Superior temporal gyrus (tissue), 1 donor: ENCODE results near the gene ITPRID2.
"Not testable (repeated sequence)": the region's sequence is repeated elsewhere in the genome, so short reads cannot be mapped to it uniquely, and the experiment has no call there.

Experiments used
- DNase-seq: peaks from one replicate; pipeline ENCODE4 v3.0.0-alpha.2; 2016; ENCODE audit errors: extremely low spot score

The ITPRID2 gene

DNA sequence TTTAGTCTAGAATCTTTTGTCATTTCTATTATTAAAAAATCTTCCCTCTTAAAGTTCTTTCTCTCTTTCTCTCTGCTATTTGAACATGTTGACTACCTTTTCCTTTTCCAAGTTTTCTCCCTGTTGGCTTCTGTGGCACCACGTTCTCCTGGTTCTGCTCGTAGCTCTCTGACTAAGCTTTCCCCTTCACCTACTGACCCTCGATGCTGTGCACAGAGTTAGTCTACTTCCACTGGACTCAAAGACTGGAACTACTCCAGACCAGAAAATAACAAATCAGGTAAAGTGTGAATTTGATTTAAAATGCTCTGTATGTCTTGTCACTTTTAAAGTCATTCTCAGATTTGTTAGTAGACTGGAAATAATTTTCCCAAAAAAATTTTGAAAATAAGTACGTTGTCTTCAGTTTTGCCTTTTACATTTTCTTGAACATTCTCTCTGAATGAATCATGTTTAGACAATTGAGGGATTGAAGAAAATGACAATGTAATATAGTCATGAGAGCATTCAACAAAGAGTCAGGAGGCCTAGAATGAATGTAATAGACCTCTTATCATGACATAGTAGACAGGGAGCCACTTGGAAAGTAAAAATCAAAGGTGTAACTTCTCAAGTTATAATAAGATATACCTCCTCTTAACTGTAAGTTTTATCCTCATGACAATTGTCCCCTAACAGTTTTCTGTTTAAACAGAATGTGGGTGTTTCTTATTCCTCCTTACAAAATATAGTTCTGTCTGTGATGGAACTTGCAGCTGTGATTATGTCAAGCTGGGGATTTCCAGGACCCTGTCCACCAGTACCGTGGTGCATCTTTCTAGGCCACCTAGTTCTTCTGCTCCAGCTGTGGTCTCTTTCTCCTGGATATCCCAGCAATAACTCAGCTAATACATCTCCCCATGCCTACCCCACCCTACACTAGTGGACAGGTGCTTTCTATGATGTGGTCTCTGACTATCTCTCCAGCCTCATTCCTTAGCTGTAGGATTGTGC, 25.5 kb downstream of the ITPRID2 start:
- no peak for DNase-seq

DNA sequence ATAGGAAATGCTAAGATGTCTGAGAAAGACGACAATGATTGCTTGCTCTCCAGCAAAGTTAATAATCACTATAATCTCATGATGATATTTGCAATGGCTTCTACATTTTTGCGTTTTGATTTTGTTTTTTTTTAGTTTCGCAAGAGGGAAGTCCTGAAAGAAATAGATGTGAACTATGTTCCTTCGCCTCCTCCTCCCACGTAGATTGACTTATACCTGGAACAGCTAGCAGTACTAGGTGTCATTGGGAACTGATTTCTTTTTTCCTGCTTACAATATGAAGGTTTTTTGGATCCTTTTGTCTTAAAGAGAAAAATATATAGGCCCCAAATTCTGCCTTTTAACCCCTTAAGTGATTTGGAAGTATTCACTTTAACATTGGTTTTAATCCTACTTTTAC, 26.7 kb downstream of the ITPRID2 start:
- no peak for DNase-seq

DNA sequence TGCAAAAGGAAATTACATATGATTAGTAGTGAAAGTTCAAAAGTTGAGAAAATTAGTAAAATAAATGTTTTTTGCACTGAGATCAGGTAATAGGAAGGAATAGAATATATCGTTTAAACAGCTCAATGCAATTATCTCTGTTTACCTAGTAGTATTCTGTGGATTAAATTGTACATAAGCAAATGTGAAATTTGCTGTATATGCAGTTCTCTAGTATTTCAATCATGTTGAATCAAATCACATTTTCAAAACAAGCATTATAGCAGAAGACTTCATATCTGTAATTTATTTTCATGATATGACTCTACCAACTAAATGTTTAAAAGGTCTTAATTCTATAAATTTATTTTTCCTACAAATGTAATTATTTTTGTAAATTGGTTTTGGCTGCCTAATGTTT, 31.6 kb downstream of the ITPRID2 start:
- DNase-seq, result no peak

DNA sequence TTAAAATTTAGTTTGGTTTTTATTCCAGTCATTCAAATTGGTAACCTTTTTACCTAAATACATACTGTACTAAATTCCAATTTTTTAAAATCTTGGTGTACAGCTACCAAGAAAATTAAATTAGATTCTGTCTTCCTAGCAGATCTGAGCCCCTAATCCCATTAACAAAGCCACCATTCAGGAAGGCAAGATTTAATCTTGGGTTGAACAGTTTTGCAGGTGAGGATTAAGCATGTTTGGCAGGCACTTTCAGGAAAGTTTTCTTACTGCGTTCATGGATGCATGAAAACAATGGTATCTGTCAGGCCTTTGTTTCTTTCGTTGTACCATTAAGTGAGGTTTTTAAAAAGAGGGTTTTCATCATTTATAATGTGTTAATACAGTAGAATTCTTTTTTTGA, 32.8 kb downstream of the ITPRID2 start:
- DNase-seq, result no peak

DNA sequence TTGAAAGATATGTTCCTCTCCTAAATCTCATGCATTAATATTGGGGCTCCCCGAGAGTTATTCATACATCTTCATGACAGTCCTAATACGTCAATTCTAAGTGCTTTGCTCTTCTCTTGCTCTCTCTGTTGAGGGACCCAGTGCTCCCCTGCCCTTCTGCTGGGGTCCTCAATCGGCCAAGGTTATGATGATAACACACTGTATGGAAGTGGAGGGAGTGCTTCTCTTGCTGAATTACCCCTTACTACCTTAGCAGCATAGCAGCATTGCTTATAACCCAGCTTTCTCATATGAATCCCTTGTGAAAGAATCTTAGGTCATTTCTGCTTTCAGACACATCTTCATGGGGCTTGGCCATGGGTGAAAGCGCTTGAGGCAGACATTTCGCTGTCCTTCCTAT, 43.2 kb downstream of the ITPRID2 start:
- no peak for DNase-seq

DNA sequence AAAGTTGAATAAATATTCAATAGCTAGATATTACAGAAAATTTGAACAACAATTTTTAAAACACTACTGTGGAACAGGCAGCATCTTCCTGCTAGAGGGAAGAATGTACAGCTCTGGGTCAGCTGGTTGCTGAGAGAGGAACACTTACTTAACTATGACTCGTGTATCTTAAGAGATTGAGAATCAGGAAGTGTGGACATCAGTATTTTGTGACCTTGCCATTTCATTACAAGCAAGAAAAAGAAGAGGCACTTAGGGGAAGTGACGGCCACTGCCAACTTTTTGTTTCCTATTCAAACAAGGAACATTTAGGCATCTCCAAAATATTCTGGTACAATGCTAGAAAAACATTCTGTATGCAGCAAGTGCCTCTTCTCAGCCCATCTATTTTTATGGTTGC, 45.9 kb downstream of the ITPRID2 start:
- DNase-seq, result no peak

DNA sequence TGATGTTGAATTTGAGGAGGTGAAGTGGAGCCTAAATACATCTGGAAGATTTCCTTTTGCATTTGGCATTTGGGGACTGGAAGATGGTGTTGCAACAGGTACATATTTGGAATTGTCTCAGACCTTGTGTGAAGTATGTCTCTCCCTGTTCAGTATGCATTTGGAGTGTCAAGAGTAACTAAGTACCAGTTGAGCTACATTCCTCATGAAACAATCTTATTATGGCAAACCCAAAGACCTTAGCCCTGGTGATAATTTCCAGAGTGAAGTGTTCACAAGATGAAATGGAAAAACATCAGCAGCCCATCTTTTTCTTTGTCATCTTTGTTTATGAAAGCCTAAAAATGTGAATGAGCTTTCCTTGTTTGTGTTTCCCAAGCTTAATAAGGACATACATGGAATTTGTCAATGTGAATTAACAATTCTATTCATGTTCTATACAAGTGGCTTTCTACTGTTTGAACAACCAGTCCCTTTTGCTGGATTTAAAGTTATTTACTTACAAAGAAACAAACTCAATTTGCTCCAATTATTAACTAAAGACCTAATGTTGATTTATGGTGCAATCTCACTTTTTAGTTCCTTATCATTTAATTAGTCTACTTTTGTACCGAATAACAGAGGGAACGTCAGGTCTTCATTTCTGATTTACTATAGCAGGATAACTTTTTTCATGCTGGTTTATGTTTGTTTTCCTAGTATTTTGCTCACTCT, 52.0 kb downstream of the ITPRID2 start:
- DNase-seq, result no peak

DNA sequence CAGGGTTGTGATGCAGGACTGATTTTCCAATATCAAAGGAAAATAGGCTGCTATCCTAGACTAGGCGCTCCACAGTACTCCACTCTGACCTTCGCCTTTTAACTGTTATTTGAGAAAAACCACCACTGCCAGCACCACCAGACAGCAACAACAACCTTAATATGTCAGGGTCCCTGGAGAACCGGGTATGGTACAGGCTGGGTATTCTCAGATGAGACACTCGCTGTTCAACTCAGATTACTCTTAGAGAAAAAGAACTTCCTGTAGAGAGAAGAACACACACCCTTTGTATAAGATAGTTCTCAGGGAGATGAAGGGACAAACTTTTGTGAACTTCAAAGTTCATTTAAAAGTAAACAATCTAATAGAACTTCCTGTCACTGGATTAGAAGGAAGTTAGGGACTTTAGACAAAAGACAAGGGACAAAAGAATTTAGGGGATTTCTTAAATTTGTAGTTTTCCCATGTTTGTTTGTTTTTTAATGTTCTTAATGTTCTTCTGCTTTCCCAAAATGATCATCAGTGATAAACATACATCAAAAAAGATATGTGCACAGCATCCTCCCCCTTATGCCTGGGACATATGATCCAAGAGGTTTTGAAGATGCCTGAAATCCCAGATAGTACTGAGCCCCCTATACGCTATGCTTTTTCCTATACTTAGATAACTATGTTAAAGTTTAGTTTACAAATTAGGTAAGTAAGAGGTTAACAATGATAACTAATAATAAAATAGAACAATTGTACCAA, 52.8 kb downstream of the ITPRID2 start:
- no peak for DNase-seq

DNA sequence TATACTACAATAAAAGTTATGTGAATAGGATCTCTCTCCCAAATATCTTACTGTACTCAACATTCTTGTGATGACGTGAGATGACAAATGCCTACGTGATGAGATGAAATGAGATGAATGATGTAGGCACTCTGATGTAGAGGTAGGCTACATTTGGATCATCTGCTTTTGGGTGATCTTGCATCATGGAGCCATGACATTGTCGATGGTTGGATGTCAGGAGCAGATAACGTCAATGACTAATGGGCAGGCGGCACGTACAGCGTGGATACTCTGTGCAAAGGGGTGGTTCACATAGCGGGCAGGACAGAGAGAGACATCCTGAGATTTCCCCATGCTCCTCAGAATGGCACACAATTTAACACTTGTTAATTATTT, 53.4 kb downstream of the ITPRID2 start:
- no peak for DNase-seq

DNA sequence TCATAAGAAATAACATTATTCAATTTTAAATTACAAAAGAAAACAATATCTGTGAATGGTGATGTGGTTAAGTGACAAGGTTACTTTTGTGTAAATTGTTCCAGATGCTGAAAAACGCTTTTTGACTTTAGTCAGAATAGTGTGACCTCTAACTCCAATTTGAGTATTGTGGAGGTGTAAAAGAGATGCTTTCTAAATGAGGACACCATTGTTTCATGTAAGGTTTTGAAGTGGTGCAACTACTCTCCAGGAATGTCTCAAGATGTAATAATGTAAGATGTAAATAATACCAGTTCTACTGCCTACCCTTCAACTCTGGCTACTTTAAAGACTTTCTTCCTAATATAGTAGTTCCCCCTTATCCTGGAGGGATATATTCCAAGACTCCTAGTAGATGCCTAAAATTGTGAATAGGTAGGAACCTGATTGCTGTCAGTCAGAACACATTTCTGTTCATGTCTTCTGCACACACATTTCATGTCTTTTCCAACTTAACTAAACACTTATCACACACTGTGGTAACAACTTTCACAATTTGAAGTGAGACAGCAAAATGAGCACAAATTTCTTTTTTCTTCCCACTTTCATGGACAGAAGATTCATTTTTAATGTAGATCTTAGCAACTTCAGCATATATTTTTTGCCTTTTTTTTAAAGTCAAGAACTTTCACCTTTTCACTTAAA, 55.1 kb downstream of the ITPRID2 start:
- DNase-seq, result no peak

DNA sequence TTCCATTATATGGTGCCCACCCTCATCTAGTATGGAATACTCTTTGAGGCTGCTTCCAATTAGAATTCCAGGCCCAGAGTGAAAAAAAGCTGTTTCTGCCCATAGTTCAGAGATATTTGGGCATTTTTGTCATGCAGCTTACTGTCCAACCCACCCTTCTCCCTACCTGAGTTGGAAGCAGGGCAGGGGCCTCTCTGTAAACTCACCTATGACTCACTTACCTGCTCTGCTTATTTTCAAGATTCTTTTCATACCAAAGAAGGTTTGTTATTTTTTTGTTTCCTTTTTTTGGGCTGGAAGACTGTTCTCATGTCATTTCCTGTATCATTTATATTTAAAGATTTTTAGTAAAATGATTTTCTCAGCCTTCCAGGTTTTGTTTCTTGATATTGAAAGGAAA, 55.7 kb downstream of the ITPRID2 start:
- no peak for DNase-seq

DNA sequence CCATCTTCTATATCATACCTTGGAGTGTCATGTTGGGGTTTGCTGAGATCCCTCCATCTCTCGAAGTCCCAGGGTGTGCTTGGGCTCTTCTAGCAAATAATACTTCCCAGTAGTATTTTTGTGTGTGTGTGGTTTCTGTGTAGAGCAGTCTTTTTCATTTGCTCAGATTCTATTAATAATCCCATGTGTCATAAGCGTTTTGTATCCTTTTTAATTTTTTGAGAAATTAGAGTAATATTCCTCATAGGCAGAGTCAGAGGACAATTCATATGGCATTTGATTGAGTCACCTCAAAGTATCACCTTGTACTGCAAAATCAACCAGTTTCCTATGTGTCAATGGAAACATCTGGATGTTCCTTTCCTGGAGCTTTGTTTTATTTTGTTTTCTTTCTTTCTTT, 56.7 kb downstream of the ITPRID2 start:
- no peak for DNase-seq

DNA sequence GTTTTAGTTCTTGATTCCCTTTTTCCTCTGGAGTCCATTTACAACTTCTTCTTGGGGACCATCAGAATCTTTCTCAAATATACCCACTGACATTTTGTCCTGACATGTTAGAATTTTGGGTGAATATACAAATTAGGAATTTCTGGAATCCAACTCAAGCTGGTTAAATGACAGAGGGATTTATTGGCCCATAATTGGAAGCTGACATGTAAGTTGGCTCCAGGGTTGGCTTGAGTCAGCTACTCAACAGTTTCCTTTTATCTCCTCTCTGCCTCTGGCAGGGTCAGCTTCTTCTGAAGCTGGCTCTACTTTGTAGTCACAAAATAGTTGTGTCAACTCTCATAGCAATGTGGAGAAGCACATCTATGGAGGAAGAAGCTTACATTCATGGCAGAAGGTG, 57.5 kb downstream of the ITPRID2 start:
- DNase-seq, result no peak

DNA sequence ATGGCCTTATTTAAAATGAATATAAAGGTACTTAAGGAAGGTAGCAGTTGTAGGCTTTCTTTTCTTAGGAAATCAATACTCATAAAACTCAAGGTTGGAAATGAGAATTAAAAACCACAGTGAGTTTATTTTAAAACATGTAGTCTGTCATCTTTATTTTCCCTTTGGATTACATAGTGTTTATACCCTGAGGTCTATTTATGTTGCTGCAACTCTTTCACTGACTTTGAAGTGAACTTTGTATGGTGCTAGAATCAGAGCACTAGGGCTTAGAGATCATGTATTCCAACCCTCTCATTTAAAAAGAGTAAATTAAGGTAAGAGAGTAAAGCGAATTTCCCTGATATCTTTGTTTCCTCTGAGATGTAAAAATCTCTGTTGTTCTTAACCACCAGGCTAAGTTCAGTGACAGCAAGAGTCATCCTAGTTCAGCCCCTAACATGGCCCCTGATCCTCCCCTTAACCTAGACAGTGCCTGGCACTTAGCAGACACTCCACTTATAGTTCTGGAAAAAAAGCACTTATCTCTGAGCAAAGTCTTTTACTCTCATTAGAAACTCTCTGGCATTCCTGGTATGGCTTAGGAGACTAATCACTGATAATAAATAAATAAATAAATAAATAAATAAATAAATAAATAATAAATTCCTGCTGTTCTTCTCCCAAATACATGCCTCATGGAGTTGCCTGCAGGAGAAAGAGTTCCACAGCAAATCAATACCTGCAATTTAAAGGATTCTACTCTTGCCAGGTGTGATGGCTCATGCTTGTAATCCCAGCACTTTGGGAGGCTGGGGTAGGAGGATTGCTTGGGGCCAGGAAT, 61.1 kb downstream of the ITPRID2 start:
- no peak for DNase-seq

DNA sequence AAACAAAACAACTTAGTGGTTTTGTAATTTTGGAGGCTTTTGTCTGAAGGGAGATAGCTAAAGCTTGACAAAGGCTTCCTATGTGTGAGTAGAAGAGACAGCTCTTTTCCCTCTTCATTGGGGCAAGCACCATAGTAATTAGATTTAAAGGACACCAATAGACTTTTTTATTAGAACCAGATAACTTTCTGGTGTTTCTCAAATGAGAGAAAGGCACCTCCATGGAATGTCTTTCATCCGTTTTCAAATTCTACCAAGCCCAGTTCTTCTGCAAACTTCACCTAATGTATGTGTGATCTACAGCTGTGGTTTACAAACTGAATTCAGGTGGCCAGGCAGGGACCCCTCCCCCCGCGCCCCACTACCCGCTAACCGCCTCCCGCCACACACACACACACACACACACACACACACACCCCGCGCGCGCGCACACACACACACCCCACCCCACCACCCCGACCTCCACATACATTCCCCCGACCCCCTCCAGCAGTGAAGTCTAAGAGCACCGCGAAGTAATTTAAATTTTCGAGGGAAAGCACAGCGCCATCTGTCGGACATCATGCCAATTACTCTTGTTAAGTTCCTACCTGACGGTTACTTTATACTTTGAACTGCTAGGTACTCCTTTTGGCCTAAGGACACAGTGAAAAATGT, 62.5 kb downstream of the ITPRID2 start:
- peak; percentile 78 for DNase-seq

DNA sequence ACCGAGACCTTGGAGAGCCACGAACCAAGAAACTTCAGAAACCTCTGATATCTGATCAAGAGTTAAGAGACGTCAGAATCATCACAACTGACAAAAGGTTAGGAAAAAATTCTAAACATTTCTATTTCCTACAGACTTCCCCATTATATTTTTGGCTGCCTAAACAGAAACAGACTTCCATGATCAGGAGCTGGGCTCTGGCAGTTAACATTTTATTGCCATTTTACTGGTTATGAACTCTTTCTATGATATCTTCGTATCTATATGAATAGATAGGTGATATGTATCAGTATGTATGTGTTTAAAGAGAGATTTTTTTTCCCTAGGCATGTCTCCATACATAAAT, 63.0 kb downstream of the ITPRID2 start:
- DNase-seq, result no peak

DNA sequence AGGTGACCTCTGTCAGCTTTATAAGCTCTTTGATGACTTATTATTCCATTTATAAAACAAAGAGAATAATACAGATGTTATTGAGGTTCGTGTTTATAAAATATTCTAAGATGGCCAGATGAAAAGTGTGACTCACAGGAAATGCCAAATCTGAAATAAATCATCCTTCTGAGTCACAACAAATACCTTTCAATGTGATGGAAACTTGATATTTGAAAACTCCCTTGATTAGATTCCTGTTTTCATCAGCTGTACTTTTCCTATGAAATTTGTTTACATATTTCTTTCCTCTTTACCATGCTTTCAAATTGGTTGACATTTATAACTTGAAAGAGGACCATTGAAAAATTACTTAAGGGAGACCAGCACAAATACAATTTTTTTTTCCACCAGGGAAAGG, 63.5 kb downstream of the ITPRID2 start:
- no peak for DNase-seq

DNA sequence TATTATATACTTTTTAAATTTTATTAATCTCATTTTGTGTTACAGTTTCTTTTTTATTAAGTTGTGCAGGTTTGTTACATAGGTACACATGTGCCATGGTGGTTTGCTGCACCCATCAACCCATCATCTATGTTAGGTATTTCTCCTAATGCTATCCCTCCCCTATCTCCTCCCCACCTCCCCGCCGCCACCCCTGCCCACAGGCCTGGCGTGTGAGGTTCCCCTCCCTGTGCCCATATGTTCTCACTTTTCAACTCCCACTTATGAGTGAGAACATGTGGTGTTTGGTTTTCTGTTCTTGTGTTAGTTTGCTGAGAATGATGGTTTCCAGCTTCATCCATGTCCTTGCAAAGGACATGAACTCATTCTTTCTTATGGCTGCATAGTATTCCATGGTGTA, 64.3 kb downstream of the ITPRID2 start:
- DNase-seq, result not testable (repeated sequence)

DNA sequence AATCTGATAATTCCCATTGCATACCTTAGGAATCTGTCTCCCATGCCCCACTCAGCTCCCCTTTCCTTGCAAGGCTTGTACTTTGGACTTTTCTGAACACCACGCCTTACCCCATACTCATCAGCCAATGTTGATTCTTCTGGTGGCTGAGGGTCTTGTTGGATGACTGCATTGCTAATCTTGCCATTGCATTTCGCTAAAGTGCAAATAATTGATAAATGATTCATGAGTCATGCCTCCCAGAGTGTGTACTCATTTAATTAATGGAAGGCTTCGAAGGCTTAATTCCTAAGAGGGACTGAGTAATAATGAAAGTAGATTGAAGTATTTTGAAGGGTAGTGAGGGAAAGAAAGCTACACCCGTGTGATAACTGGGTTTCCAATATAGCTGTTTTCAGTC, 66.1 kb downstream of the ITPRID2 start:
- DNase-seq, result no peak

DNA sequence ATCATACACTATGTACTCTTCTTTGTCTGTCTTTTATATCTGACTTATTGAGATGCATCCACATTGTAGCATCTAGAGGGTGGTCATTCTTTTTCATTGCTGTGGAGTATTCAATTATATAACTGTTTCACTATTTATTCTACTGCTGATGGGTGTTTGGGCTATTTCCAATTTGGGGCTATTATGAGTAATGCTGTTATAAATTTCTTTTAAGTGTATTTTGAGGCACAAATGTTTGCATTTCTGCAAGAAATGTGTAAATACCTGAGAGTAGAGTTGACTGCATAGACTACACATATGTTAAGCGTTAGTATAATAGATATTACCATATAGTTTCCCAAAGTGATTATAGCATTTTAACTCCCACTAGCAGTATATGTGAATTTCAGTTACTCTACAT, 67.2 kb downstream of the ITPRID2 start:
- no peak for DNase-seq

DNA sequence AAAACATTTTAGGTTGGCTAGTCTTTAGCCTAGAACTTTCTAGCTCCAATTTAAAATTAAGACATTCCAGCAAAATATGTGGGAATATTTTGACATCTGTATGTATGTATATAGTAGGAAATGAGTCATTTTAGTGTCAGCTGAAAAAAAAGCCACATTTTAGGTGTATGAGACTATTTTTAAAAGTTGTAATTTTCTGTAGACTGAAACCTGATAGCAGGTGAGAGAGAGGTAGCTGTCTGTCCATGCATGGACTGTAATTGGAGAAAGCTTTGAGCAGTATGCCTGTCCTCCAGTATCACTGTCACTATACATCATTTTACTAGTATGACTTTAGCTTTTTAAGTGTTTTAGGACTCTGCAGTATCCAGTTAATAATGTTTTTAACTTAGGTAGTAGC, 68.0 kb downstream of the ITPRID2 start:
- DNase-seq, result no peak
